Esophagus squamous epithelium (tissue), 5 donors: Measurements from ENCODE around the gene ZNF221. TPM values are rescaled to one million over a fixed set of nuclear protein-coding genes. Genes with fewer than 3 reads are reported as not detected.

Experiments used
- DNase-seq: peaks from one replicate; lab custom pipeline; 2025; lab: John Stamatoyannopoulos, UW
- H3K27ac ChIP-seq, 4 donors: fragments of 200-600 bp; sonication (generic); one replicate each; pipeline ENCODE4 v1.5.1; 2016 to 2019; ENCODE audit warnings: mild to moderate bottlenecking in 1 of 4
- H3K27me3 ChIP-seq, 4 donors: fragments of 200-600 bp; sonication (generic); 1 replicate in 3 of 4; 2 replicates in 1 of 4; pipeline versions ENCODE4 v1.5.1 to v1.6.0; 2017 to 2021; ENCODE audit warnings: antibody characterized with exemption in 1 of 4
- H3K36me3 ChIP-seq, 3 donors: fragments of 200-600 bp; sonication (generic); one replicate each; pipeline ENCODE4 v1.5.1; 2016 to 2019
- H3K4me1 ChIP-seq, 3 donors: fragments of 200-600 bp; sonication (generic); one replicate each; pipeline ENCODE4 v1.5.1; 2017 to 2019
- H3K4me3 ChIP-seq, 4 donors: fragments of 200-600 bp; sonication (generic); 1 replicate in 3 of 4; 2 replicates in 1 of 4; pipeline ENCODE4 v1.5.1; 2016 to 2019; ENCODE audit warnings: mild to moderate bottlenecking in 2 of 4, moderate library complexity in 1 of 4
- H3K9me3 ChIP-seq, 3 donors: fragments of 200-600 bp; sonication (generic); one replicate each; pipeline ENCODE4 v1.5.1; 2016 to 2019
- POLR2A ChIP-seq, 4 donors: fragments of 450-650 bp; IDR thresholded peaks; one replicate each; pipeline ENCODE4 v1.6.1; 2017; ENCODE audit warnings: antibody characterized with exemption in 4 of 4, mild to moderate bottlenecking in 4 of 4, moderate library complexity in 3 of 4
- whole genome bisulfite sequencing, 2 donors: methylation state at CpG; one replicate each; pipeline ENCODE4 v1.1.5; 2018; 5-methylcytosine and 5-hydroxymethylcytosine counted together
- intact Hi-C: fragments of 100-400 bp; cut with DNase I; formaldehyde crosslinking; loops from one replicate; pipeline ENCODE4 v1.15.0; 2022
- total RNA-seq, 4 donors: library from RNA; depleted of rRNA; stranded (reverse); fragments of >200 nt; gene quantifications; one replicate each; pipeline ENCODE4 v1.1.0, GENCODE V29; 2016
- TF ChIP-seq, protein P1 (sequence below), 6 experiments: fragments of 450-650 bp in 4 of 6; fragments of 200-600 bp in 2 of 6; sonication (generic) in 2 of 6; IDR thresholded peaks; one replicate each; pipeline ENCODE4 v1.5.1; 2016 to 2019; ENCODE audit warnings: antibody characterized with exemption in 6 of 6, mild to moderate bottlenecking in 4 of 6, moderate library complexity in 4 of 6
- donor health status: DM: yes; HTN: yes; CAD: no.

Gene ZNF221
- total RNA-seq = 10 to 100 TPM in 1 of 4 donors, 1 to 10 TPM in 3; 1.4 to 12.9 (median 2.2) TPM

DNA sequence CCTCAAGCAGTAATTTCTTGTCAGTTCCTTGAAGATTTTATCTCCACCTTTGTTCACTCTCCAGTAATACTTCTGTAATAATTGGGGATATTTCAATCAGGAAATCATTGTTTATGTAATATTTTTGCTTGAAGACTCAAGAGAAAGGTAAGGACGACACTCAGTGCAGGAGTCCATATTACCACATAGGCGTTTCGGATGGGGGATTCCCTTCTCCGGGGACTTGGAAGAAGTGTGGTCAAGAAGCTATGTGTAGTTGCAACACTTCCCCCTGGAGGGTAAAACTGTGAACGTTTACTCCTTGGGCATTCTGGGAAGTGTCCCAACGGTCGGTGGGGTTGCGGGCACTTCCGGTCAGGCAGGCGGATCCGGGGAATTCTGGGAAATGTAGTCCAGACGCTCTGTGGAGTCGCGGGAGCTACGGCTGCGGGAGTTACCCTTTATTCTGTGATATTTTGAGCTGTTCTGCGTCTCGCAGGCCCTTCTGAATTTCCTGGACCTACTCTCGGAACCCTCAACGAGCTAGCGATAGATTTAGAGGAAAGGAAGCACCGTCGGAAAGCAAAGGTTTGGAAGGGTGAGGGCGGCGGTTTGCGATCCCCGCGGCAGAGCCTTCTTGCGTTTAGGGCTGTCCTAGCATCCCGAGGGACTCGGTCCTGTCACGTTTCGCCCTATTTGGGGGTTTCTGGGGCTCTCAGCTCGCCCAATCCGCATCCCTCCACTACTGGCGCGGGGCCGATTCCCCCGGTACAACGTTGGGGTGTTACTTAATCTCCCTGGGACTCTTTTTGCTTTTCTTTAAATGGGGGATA is at the start of gene ZNF221:
Gene ZNF221, plus strand, starts transcription at position 395 of the 812 bp plus-strand sequence. CDS start 11,499 bp downstream, outside the sequence.
- peaks cover 0 to 10% (median 0%) of the 10 kb centered on the region in 3 donors for H3K4me1 ChIP-seq
- H3K4me3 ChIP-seq = peak within 1 kb of the TSS; percentile 61 to 80 (median 72)
- peak; percentile 44 for DNase-seq
- 1 to 4% methylated on average over 17 to 34 of the region's 40 CpGs for WGBS, 2 donors
- peaks cover 0 to 14% (median 0%) of the 10 kb centered on the region in 4 donors for H3K27me3 ChIP-seq
- TF ChIP-seq, protein P1, sequence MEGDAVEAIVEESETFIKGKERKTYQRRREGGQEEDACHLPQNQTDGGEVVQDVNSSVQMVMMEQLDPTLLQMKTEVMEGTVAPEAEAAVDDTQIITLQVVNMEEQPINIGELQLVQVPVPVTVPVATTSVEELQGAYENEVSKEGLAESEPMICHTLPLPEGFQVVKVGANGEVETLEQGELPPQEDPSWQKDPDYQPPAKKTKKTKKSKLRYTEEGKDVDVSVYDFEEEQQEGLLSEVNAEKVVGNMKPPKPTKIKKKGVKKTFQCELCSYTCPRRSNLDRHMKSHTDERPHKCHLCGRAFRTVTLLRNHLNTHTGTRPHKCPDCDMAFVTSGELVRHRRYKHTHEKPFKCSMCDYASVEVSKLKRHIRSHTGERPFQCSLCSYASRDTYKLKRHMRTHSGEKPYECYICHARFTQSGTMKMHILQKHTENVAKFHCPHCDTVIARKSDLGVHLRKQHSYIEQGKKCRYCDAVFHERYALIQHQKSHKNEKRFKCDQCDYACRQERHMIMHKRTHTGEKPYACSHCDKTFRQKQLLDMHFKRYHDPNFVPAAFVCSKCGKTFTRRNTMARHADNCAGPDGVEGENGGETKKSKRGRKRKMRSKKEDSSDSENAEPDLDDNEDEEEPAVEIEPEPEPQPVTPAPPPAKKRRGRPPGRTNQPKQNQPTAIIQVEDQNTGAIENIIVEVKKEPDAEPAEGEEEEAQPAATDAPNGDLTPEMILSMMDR (IDR thresholded peaks at IDR 0.05) = peak in 5 of 6 experiments; percentile 27 to 61 (median 39)
- TF ChIP-seq POLR2A (IDR thresholded peaks at IDR 0.05) = no peak
- intact Hi-C loops = no loop called here
- peak within 1 kb of the TSS; percentile 61 to 79 (median 72) for H3K27ac ChIP-seq
- H3K9me3 ChIP-seq = peaks cover 0 to 67% (median 3%) of the 10 kb centered on the region in 3 donors
- peaks cover 0 to 17% (median 0%) of the 10 kb centered on the region in 3 donors for H3K36me3 ChIP-seq

DNA sequence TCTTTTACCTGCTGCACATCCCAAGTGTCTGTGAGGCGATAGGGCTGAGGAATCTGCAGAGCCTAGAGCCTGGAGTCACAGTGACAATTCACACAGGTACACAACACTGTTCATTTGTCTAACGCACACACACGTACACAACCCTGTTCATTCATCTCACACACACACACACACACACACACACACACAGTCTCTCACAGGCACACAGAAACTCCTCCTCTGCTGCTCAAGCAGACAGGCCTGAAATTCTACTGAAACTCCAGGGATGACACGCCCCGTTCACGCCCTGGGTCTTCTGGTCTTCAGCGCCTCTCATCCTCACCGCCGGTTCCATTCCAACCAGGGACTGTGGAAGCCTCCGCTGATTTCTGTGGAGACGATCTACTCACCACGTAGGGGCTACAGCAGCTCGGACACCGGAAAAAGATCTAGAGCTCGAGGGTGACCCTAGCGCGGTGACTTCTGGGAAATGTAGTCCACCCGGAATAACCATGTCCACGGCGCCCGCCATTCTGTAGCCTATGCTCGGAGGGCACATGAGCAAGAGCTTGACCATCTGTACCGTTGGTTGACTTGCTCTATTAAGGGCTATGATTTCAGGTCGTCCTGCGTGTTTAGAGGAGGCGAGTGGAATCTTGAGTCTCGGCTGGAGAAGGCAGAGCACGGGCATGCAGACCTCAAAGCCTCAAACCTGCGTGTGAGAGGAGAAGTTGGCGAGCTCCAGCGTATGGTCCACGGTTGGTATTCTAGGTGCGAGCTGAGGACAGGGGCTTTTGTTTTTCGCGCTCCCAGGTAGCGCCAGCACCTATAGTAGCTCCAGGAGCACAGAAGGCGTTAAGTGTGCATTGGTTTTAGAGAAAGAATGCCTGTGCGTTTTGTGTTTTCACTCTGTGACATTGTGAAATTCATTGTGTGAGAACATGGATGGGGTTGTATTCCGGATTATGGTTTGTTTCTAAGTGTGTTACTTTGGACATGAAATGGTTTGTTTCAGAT is 49.3 kb upstream of the ZNF221 start:
- H3K36me3 ChIP-seq = peaks cover 0 to 17% (median 0%) of the 10 kb centered on the region in 3 donors
- TF ChIP-seq, protein P1 (IDR thresholded peaks at IDR 0.05) = no peak
- TF ChIP-seq POLR2A (IDR thresholded peaks at IDR 0.05) = no peak
- peaks cover 0 to 79% (median 14%) of the 10 kb centered on the region in 3 donors for H3K9me3 ChIP-seq
- intact Hi-C loops = no loop called here
- 28 to 39% methylated on average over 21 to 26 of the region's 39 CpGs for WGBS, 2 donors
- H3K27me3 ChIP-seq = no peaks in the 10 kb centered on the region
- H3K27ac ChIP-seq = peak overlapping the region in 3 of 4 donors; percentile 15 to 67 (median 45)
- peaks cover 0 to 4% (median 0%) of the 10 kb centered on the region in 3 donors for H3K4me1 ChIP-seq
- DNase-seq = peak; percentile 4
- peak overlapping the region; percentile 32 to 64 (median 42) for H3K4me3 ChIP-seq

DNA sequence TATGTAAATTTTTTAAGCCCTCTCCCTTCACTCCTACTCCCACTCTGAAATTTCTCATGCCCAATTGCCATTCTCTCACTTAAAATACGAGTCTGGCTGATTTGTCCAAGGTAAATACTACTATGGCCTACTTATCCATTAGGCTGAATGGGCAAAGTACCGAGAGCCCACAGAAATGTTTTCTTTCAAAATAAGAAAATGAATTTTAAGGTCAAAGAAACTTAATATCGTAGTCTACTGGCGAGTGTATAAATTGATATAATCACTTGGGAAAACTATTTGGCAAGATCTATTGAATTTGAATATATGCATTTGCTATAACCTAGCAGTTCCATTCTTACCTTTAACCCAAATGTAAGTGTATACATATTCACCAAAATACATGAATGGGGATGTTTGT is 48.6 kb upstream of the ZNF221 start:
- intact Hi-C loops = no loop called here
- Histone ChIP-seq H3K9me3 (peaks cover 0 to 77% (median 21%) of the 10 kb centered on the region in 3 donors), H3K4me1 (peaks cover 0 to 4% (median 0%) of the 10 kb centered on the region in 3 donors), H3K27ac (no peak overlapping the region), H3K27me3 (no peaks in the 10 kb centered on the region), H3K4me3 (peak overlapping the region in 2 of 4 donors; percentile 32 to 64), H3K36me3 (peaks cover 0 to 16% (median 0%) of the 10 kb centered on the region in 3 donors)
- TF ChIP-seq POLR2A (IDR thresholded peaks at IDR 0.05) = no peak
- no peak for DNase-seq
- 82 to 92% methylated on average over 4 of the region's 4 CpGs for WGBS, 2 donors

DNA sequence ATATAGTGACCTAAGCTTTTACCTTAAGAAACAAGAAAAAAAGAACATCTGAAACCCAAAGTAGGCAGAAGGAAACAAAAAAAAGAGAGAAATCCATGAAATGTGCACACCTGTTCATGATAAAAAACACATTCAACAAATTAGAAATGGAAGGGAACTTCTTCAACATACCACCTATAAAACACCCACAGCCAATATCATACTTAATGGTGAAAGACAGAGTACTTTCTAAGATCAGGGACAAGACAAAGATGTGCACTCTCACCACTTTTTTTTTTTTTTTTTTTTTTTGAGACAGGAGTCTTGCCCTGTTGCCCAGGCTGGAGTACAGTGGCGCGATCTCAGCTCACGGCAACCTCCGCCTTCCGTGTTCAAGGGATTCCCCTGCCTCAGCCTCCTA is 45.1 kb upstream of the ZNF221 start:
- no peak for TF ChIP-seq POLR2A (IDR thresholded peaks at IDR 0.05)
- TF ChIP-seq, protein P1 (IDR thresholded peaks at IDR 0.05) = no peak
- DNase-seq = no peak
- Histone ChIP-seq H3K4me3 (no peak overlapping the region), H3K27me3 (no peaks in the 10 kb centered on the region), H3K9me3 (peaks cover 0 to 86% (median 41%) of the 10 kb centered on the region in 3 donors), H3K27ac (no peak overlapping the region), H3K4me1 (peaks cover 0 to 4% (median 0%) of the 10 kb centered on the region in 3 donors), H3K36me3 (no peaks in the 10 kb centered on the region)
- WGBS, 2 donors = 93 to 94% methylated on average over 5 of the region's 5 CpGs
- intact Hi-C loops = no loop called here

DNA sequence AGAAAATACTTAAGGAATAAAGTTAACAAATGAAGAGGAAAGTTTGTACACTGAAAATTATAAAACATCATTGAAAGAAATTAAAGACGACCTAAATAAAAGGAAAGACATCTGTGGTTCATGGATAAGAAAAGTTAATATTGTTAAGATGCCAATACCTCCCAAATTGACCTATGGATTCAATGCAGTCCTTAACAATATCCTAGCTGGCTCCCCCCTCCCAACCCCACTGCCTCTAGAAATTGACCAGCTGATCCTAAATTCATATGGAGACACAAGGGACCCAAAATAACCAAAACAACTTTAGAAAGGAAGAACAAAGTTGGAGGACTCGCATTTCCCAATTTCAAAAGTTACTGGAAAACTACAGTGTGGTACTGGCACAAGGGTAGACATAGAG is 44.3 kb upstream of the ZNF221 start:
- peaks cover 0 to 4% (median 0%) of the 10 kb centered on the region in 3 donors for H3K4me1 ChIP-seq
- 89 to 94% methylated on average over 2 of the region's 2 CpGs for WGBS, 2 donors
- intact Hi-C loops = no loop called here
- H3K9me3 ChIP-seq = peaks cover 0 to 91% (median 50%) of the 10 kb centered on the region in 3 donors
- no peaks in the 10 kb centered on the region for H3K27me3 ChIP-seq
- no peaks in the 10 kb centered on the region for H3K36me3 ChIP-seq
- no peak for DNase-seq
- H3K4me3 ChIP-seq = no peak overlapping the region
- TF ChIP-seq POLR2A (IDR thresholded peaks at IDR 0.05) = no peak
- TF ChIP-seq, protein P1 (IDR thresholded peaks at IDR 0.05) = no peak
- H3K27ac ChIP-seq = no peak overlapping the region
